GM18505 (cell line): ENCODE measurements around the gene NEURL1B.

Experiments
- ATAC-seq: cut with Tn5 transposase; IDR thresholded peaks from one replicate; pipeline ENCODE4 v1.9.1; 2021; ENCODE audit not compliant: unreplicated experiment
- POLR2A ChIP-seq: IDR thresholded peaks from 4 replicates; pipeline ENCODE4 v1.6.1; 2011; ENCODE audit warnings: borderline replicate concordance; ENCODE audit not compliant: insufficient read depth, insufficient read length; ENCODE audit errors: extremely low read depth

NEURL1B gene

GRCh38 chr5:172632346-172633092 is 8.5 kb upstream of the NEURL1B start:
- TF ChIP-seq POLR2A, result no peak
- ATAC-seq, result no peak

DNA sequence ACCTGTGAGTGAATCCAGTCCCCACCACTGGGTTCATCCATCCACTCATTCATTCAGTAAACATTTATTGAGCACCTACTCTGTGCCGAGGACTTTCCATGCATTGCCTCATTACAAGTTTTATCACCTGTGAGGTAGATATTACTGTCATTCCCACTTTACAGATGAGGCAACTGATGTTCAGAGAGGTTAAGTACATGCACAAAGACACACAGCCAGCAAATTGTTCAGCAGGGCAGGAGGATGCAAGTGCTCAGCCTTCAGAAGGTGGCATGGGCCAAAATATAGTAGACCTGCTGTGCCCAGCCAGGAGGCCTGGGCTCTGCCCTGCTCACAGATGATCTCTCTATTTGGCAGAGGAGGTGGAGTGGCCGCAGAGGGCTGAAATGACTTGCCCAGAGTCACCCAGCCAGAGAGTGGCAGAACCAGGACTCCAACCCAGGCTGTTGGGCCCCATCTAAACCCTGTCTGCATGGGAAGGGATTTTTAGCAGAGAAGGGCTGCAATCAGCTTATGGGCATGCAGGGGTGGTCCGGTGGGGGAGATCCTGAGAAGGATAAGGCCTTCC is 7.6 kb upstream of the NEURL1B start:
- no peak for ATAC-seq
- TF ChIP-seq POLR2A, result no peak

- no peak for ATAC-seq
- no peak for TF ChIP-seq POLR2A
These were observed 6.8 kb upstream of the NEURL1B start for GRCh38 chr5:172634106-172634899.

DNA sequence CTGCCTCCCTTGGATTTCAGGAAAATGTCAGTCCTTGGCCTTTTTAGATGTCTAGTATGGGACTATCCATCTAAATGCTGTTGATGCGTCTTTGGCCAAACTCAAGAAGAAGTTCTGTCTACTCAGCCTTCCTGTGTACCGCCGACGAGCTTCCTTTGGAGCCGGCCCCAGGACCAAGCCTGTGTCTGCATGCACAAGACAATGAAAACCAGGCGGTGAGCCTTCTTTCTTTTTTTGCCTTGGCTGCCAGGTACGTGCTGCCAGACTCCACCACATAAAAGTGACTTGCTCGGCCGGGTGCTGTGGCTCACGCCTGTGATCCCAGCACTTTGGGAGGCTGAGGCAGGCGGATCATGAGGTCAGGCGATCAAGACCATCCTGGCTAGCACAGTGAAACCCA is 6.0 kb upstream of the NEURL1B start:
- ATAC-seq, result no peak
- TF ChIP-seq POLR2A, result no peak

DNA sequence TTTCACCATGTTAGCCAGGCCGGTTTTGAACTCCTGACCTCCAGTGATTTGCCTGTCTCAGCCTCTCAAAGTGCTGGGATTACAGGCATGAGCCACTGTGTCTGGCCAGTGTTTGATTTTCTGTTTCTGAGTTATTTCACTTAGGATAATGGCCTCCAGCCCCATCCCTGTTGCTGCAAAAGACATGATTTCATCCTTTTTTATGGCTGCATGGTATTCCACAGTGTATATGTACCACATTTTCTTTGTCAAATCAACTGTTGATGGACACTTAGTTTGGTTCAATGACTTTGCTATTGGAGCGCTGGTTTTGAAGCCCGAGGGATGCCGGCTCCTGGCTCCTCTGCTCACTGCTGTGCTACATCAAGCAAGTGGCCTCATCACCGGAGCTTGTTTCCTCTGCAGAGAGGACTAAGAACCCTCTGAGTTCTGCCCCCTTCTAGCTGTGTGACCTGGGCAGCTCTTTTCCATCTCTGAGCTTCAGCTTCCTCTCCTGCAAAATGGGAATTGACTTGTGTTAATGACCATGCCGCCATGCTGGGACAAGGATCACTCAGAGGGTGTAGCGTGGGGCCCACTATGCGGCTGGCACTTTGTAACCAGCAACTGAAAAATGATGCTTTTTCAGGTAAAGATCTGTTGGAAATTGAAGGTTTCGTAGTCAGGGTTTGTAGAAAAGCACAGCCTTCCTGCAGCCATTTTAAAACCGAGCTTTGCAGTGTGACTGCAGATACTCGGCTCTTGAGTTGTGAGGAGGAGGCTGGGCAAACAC is 4.6 kb upstream of the NEURL1B start:
- no peak for ATAC-seq

GRCh38 chr5:172637110-172637580 is 3.9 kb upstream of the NEURL1B start:
- ATAC-seq, result no peak
- TF ChIP-seq POLR2A, result no peak

More for the DNA sequence above, 4.6 kb upstream of the NEURL1B start:
- TF ChIP-seq POLR2A, result no peak

- no peak for ATAC-seq
- TF ChIP-seq POLR2A, result no peak
These were observed 3.3 kb upstream of the NEURL1B start for GRCh38 chr5:172637740-172638139.

GRCh38 chr5:172638209-172638768 is 2.8 kb upstream of the NEURL1B start:
- TF ChIP-seq POLR2A, result no peak
- no peak for ATAC-seq

DNA sequence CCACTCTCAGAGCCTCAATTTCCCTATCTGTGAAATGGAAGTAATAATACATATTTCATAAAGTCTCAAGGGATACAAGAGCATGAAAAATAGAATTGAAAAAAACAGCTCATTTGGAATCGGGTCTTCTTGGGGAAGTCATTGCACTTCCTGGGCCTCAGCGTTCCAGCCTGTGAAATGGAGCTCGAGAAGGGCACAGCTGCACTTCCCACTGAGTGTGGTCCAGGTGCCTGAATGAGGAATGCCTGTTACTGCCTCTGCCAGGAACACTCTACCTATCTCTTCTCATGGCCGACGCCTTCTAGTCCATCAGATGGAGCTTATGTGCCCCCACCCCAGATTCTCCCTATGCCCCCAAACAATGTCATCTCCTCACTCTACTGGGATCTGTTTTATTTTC is 924 bp upstream of the NEURL1B start:
- no peak for TF ChIP-seq POLR2A
- no peak for ATAC-seq

DNA sequence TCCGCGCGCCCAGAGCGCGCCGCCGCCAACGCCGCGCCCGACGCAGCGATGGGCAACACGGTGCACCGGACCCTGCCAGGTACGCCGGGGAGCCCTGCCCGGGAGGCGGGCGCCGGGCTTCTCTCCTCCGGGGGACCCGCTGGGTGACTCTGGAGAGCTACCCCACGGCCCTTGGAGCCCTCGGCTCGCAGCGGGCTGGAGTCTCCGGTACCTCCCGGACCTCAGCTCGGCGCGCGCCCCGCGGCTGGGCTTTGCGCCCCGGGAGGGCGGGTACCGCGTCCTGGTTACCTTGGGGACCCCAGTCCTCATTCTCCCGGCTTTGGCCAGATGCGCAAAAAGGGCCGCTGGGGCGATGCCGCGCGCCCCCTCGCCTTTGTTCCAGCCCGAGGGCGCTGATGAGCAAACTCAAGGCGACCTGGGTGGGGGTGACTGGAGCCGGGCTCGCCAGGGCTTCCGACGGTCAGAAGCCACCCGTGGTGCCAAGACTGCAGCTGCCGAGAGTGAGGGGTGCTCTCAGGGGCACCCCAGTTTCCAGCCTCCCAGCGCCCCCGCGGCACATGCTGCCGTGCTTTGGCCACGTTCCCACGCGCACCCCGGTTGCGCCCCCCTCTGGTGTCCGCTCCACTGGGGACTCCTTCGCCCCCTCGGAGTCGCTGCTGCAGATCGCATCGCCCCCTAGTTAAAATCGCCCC is 442 bp downstream of the NEURL1B start:
- TF ChIP-seq POLR2A, result no peak
- no peak for ATAC-seq

DNA sequence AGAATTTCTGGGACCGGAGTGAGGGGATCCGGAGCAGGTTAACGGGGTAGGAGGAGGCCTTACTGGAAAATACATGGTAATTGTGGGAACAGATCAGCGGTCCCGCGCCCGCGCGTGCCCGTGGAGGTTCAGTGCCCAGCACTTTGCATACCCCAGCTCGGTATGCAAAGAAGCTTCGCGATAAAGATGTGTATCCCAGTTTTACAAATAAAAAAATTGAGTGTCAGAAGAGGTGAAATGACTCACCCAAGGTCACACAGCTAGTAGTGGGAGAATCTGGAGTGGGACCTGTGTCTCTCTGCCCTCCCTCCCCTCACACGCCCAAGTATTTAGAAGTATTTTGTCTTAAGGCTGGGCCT is 967 bp downstream of the NEURL1B start:
- TF ChIP-seq POLR2A, result no peak
- ATAC-seq, result no peak

- ATAC-seq, result no peak
- TF ChIP-seq POLR2A, result no peak
These were observed 1.4 kb downstream of the NEURL1B start for GRCh38 chr5:172642486-172642885.
